Lower lobe of right lung (tissue), 2 donors: ENCODE data around the gene BORCS6. TPM values are rescaled to one million over a fixed set of nuclear protein-coding genes. Genes with fewer than 3 reads are reported as not detected.

Source experiments
- ATAC-seq, 2 donors: fragments of 200-7000 bp; cut with Tn5 transposase; one replicate each; pipeline ENCODE4 v1.9.1; 2020 to 2022; ENCODE audit warnings: mild to moderate bottlenecking in 2 of 2, moderate library complexity in 2 of 2
- DNase-seq: peaks from one replicate; pipeline ENCODE4 v3.0.0-alpha.2; 2020
- H3K27ac ChIP-seq: fragments of 200-600 bp; one replicate; pipeline ENCODE4 v1.8.0; 2022
- H3K27me3 ChIP-seq: fragments of 200-600 bp; one replicate; pipeline ENCODE4 v1.8.0; 2022; ENCODE audit warnings: low read depth
- H3K36me3 ChIP-seq: fragments of 200-600 bp; one replicate; pipeline ENCODE4 v1.8.0; 2022; ENCODE audit warnings: mild to moderate bottlenecking
- H3K4me1 ChIP-seq: fragments of 200-600 bp; one replicate; pipeline ENCODE4 v1.8.0; 2022
- H3K4me3 ChIP-seq: fragments of 200-600 bp; one replicate; pipeline ENCODE4 v1.8.0; 2022; ENCODE audit warnings: mild to moderate bottlenecking
- H3K9me3 ChIP-seq: fragments of 200-600 bp; one replicate; pipeline ENCODE4 v1.8.0; 2022
- intact Hi-C: fragments of 100-400 bp; cut with DNase I; formaldehyde crosslinking; loops from one replicate; pipeline ENCODE4 v1.11.0; 2022
- total RNA-seq: library from RNA; stranded (reverse); fragmentation: NEBNext Ultra II Directional; extraction: Animal tissue kit (Norgen Biotek cat#: 25700); gene quantifications from one replicate; pipeline ENCODE4 v1.2.1, GENCODE V29; 2021
- TF ChIP-seq, protein P1 (sequence below): fragments of 200-600 bp; IDR thresholded peaks from one replicate; pipeline ENCODE4 v1.8.0; 2022; ENCODE audit warnings: antibody characterized with exemption, mild to moderate bottlenecking
- donor health status: DM: no; HTN: yes; CAD: no; lungs with severe emphysema.

BORCS6 gene
- total RNA-seq, 1 donor from 2014 or later = 7.7 TPM

DNA sequence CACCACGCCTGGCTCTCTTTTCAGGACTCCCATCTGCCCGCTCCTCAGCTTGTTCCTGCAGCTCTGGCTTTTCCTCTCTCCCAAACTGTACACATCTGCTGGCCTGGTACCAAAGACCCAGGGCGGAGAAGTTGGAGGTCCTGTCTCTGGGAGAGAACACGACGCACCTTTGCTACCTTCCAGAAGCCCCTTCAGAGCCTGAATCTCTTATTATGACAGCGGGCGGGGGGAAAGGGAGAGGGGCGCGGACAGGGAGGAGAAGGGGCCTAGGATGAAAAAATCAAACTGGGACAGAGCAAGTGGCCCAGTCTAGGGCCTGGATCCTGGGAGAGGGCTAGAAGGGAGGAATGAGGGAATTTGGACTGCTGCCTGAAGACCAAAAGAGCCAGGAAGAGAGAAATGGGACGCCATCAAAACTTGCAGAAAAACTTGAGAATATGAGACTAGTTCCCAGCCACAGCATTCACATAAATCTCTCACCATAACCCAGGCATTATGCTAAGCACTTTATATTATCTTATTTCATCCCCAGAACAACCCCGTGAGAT, 35.3 kb downstream of the BORCS6 start:
- peaks cover 33% of the 10 kb centered on the region for H3K36me3 ChIP-seq
- peaks cover 70% of the 10 kb centered on the region for H3K4me1 ChIP-seq
- peak overlapping the region; percentile 99 for H3K27ac ChIP-seq
- intact Hi-C loops = no loop called here
- ATAC-seq (no peak), DNase-seq (no peak)
- H3K4me3 ChIP-seq = peak overlapping the region; percentile 73
- no peaks in the 10 kb centered on the region for H3K9me3 ChIP-seq
- H3K27me3 ChIP-seq = no peaks in the 10 kb centered on the region
- TF ChIP-seq, protein P1, sequence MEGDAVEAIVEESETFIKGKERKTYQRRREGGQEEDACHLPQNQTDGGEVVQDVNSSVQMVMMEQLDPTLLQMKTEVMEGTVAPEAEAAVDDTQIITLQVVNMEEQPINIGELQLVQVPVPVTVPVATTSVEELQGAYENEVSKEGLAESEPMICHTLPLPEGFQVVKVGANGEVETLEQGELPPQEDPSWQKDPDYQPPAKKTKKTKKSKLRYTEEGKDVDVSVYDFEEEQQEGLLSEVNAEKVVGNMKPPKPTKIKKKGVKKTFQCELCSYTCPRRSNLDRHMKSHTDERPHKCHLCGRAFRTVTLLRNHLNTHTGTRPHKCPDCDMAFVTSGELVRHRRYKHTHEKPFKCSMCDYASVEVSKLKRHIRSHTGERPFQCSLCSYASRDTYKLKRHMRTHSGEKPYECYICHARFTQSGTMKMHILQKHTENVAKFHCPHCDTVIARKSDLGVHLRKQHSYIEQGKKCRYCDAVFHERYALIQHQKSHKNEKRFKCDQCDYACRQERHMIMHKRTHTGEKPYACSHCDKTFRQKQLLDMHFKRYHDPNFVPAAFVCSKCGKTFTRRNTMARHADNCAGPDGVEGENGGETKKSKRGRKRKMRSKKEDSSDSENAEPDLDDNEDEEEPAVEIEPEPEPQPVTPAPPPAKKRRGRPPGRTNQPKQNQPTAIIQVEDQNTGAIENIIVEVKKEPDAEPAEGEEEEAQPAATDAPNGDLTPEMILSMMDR = no peak

DNA sequence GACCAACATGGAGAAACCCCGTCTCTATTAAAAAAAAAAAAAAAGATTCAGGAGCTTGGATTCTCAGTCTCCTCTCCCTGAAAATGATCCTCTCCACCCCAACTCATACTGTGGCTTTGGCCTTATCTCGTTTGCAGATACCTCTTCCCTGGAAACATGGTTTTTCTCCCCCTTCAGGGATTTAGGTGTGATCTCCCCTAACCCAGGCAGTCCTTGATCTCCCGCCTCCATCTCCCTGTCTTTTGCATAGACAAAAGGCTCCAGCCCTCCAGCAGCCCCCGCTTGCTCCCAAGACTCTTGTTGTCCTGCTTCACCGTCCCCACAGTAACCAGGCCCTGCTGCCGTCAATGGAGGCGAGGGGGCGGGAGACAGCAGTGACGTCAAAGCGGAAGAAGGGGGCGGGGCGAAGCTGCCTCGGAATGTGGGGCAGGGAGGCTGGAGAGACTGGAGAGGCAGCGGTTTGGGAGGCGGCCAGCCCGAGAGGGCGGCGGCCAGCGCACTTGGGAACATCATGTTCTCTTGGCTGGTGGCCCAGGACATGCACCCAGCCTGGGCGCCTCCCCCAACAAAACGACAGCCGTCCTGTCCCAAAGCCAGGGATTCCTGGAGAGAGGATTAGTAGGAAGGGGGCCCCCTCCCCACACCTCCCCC, 35.9 kb downstream of the BORCS6 start:
- Histone ChIP-seq H3K36me3 (peaks cover 33% of the 10 kb centered on the region), H3K4me3 (peak overlapping the region; percentile 73), H3K4me1 (peaks cover 70% of the 10 kb centered on the region), H3K9me3 (no peaks in the 10 kb centered on the region), H3K27ac (peak overlapping the region; percentile 99), H3K27me3 (no peaks in the 10 kb centered on the region)
- intact Hi-C loops = no loop called here
- ATAC-seq = peak; percentile 57 to 64
- peak; percentile 99 for DNase-seq
- TF ChIP-seq, protein P1 = no peak

DNA sequence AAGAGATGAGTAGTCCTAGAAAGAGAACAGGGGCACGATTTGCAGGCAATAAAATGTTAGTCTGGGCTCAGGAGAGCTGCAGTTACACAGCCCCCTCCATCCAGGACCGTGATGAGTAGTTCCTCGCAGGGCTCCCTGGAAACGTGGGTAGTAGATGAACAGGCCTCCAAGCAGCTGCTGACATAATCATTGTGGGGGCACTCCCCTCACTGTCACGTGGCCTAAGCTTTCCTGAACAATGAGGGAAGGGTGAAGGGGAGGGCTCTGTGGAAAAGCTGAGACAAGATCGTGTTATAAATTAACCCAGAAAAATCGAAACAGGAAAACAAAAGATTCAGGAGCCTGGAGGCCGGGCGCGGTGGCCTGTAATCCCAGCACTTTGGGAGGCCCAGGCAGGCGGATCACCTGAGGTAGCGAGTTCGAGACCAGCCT, 36.4 kb downstream of the BORCS6 start:
- intact Hi-C loops = no loop called here
- Histone ChIP-seq H3K9me3 (no peaks in the 10 kb centered on the region), H3K4me1 (peaks cover 66% of the 10 kb centered on the region), H3K27ac (peak overlapping the region; percentile 99), H3K4me3 (peak overlapping the region; percentile 73), H3K27me3 (no peaks in the 10 kb centered on the region), H3K36me3 (peaks cover 38% of the 10 kb centered on the region)
- ATAC-seq (peak; percentile 1 to 29), DNase-seq (peak; percentile 81)
- TF ChIP-seq, protein P1 = no peak

DNA sequence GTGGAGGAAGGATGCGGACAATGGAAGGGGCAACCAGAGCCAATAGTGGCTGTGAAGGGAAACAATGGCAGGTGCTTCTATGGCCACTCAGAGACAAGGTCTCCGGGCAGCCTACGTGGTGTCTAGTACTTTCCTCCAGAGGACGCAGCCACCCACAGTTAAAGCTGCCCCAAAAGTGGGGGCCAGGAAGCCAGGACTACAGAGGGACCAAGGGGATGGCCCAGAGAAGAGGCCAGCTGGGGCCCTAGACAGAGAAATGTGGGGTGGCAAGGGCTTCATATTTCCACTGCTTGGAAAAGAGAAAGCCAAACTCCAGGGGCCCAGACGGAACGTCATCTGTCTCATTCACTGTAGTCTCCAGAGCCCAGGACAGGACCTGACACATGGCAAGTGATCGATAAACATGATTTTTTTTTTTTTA, 36.9 kb downstream of the BORCS6 start:
- ATAC-seq (no peak), DNase-seq (peak; percentile 53)
- no peaks in the 10 kb centered on the region for H3K9me3 ChIP-seq
- intact Hi-C loops = no loop called here
- peak overlapping the region; percentile 73 for H3K4me3 ChIP-seq
- peak overlapping the region; percentile 99 for H3K27ac ChIP-seq
- H3K27me3 ChIP-seq = no peaks in the 10 kb centered on the region
- H3K36me3 ChIP-seq = peaks cover 40% of the 10 kb centered on the region
- TF ChIP-seq, protein P1 = no peak
- H3K4me1 ChIP-seq = peaks cover 64% of the 10 kb centered on the region

- no peaks in the 10 kb centered on the region for H3K9me3 ChIP-seq
- no peaks in the 10 kb centered on the region for H3K27me3 ChIP-seq
- peak within 1 kb of the TSS; percentile 73 for H3K4me3 ChIP-seq
- peak; percentile 99 for DNase-seq
- intact Hi-C loops = no loop called here
- peak; percentile 67 to 70 for ATAC-seq
- H3K36me3 ChIP-seq = peaks cover 48% of the 10 kb centered on the region
- H3K4me1 ChIP-seq = peaks cover 56% of the 10 kb centered on the region
- TF ChIP-seq, protein P1 = no peak
- H3K27ac ChIP-seq = peak within 1 kb of the TSS; percentile 99
Observed at GRCh38 chr17:8152112-8152775, 37.7 kb downstream of the BORCS6 start, which contains the start of gene PER1. Gene PER1 (minus strand): TSS chr17:8152404. CDS start chr17:8150706, 1,698 bp downstream.
